ENCODE measurements around the gene FEM1C. TPM values are rescaled to one million over a fixed set of nuclear protein-coding genes. Genes with fewer than 3 reads are reported as not detected.

FEM1C gene
- total and polyA plus RNA-seq, 9 of the 15 experiments (the other 6 are each of a cell fraction or from before 2014, with no cell fraction given), result 1.4 to 9.3 (median 4.3) TPM

GRCh38 chr5:115555084-115555633 is 10.6 kb upstream of the FEM1C start:
- no peaks in the 10 kb centered on the region for H3K9me3 ChIP-seq (replicated peaks; ENCODE audit: control insufficient read depth, insufficient read depth, low read depth, low read length)
- intact Hi-C loops (cut with micrococcal nuclease), result no loop called here
- no peak overlapping the region for H3K4me3 ChIP-seq
- BruUV-seq (replicated peaks), result no TSS peak
- no peaks in the 10 kb centered on the region for H3K9me1 ChIP-seq (ENCODE audit: control insufficient read depth, insufficient read depth, low read length)
- no peaks in the 10 kb centered on the region for H3K79me2 ChIP-seq (ENCODE audit: control insufficient read depth, insufficient read depth, low read length)
- TF ChIP-seq GTF2E2 (tag; IDR thresholded peaks at IDR 0.05), result no peak
- no peak for TF ChIP-seq DIDO1 (tag; IDR thresholded peaks at IDR 0.05; ENCODE audit: low read depth)
- no peak for TF ChIP-seq NR2F6 (CRISPR knock-in tag; IDR thresholded peaks at IDR 0.05)
- TF ChIP-seq DMBX1 (CRISPR knock-in tag; IDR thresholded peaks at IDR 0.05; ENCODE audit: borderline replicate concordance), result no peak
- no peak for TF ChIP-seq THRA (IDR thresholded peaks at IDR 0.05)
- no peak for TF ChIP-seq CCAR2 (IDR thresholded peaks at IDR 0.05; ENCODE audit: low read depth, low read length)
- TF ChIP-seq ZBTB11 (CRISPR knock-in tag; IDR thresholded peaks at IDR 0.05), result no peak
- no peak for TF ChIP-seq NR2C1 (IDR thresholded peaks at IDR 0.05)
- no peak for TF ChIP-seq NR2C1 (tag; IDR thresholded peaks at IDR 0.05)
- TF ChIP-seq ELF2 (CRISPR knock-in tag; IDR thresholded peaks at IDR 0.05), result no peak
- TF ChIP-seq ZC3H8 (IDR thresholded peaks at IDR 0.05), result no peak
- TF ChIP-seq ESRRA (IDR thresholded peaks at IDR 0.05; ENCODE audit: borderline replicate concordance, low read depth), result no peak
- no peak for TF ChIP-seq ZNF695 (CRISPR knock-in tag; IDR thresholded peaks at IDR 0.05)
- no peak for TF ChIP-seq ZNF551 (CRISPR knock-in tag; IDR thresholded peaks at IDR 0.05)
- no peak for TF ChIP-seq FOXK1 (CRISPR knock-in tag; IDR thresholded peaks at IDR 0.05; ENCODE audit: borderline replicate concordance)
- 18% methylated on average over 4 of the region's 4 CpGs for WGBS (ENCODE audit: insufficient coverage, low coverage, missing lambda C conversion rate)
- no peak overlapping the region for H3K27ac ChIP-seq (ENCODE audit: extremely low read depth, low read depth, low read length)
- H3K4me2 ChIP-seq (ENCODE audit: insufficient read depth, low read length), result no peak overlapping the region
- no peak overlapping the region; the same call in 1 of the 2 replicates for H2AFZ ChIP-seq (ENCODE audit: low read depth, low read length)
- ATAC-seq (no peak), DNase-seq (ENCODE audit: extremely low read depth in 1 of 4, low spot score in 3 of 4) (no peak), FAIRE-seq (no peak)
- H3K9ac ChIP-seq (ENCODE audit: insufficient read depth in 1 of 2, low read depth in 2 of 2, low read length in 2 of 2), result no peak overlapping the region
- POLR2A ChIA-PET, result interaction anchor here (0.7 kb wide), 1 partner anchor 46 kb away, joined by 3 read pairs; no protein-coding TSS in a partner anchor
- peaks cover 0 to 14% of the 10 kb centered on the region in 2 experiments; a peak in 4 of 5 replicates for H3K4me1 ChIP-seq (replicated peaks in 1 of 2; ENCODE audit: control insufficient read depth in 2 of 2, insufficient read depth in 2 of 2, low read length in 2 of 2)
- in situ Hi-C loops (cut with MboI), result no loop called here
- no peaks in the 10 kb centered on the region for H3K36me3 ChIP-seq (ENCODE audit: control insufficient read depth, insufficient read depth, low read length)
- H3K27me3 ChIP-seq (ENCODE audit: control insufficient read depth in 2 of 2, insufficient read depth in 2 of 2, low read length in 2 of 2), result no peaks in the 10 kb centered on the region
- no peaks in the 10 kb centered on the region for H4K20me1 ChIP-seq (replicated peaks; ENCODE audit: control insufficient read depth, insufficient read depth, low read length)
- CTCF ChIA-PET (ENCODE audit: low intra/inter-chr PET ratio), result no interaction called here
